Right cardiac atrium (tissue), 5 donors: Measurements from ENCODE around the gene ZNF148. TPM values are rescaled to one million over a fixed set of nuclear protein-coding genes. Genes with fewer than 3 reads are reported as not detected.
A peak's percentile ranks its signal among the peaks of the same experiment; 100 is the strongest.

ENCODE experiments used
- ATAC-seq, 2 donors: fragments of 200-7000 bp; cut with Tn5 transposase; one replicate each; pipeline versions ENCODE4 v1.8.0 to v1.9.1; 2020; ENCODE audit warnings: moderate library complexity in 2 of 2, mild to moderate bottlenecking in 1 of 2
- DNase-seq, 3 donors: peaks; one replicate each; pipeline ENCODE4 v3.0.0-alpha.2; 2020
- H3K27ac ChIP-seq: one replicate; pipeline ENCODE4 v1.5.1; 2013; ENCODE audit warnings: mild to moderate bottlenecking, low read length, control low read depth, moderate library complexity
- H3K27me3 ChIP-seq: one replicate; pipeline ENCODE4 v1.6.1; 2013; ENCODE audit not compliant: control insufficient read depth, insufficient read depth
- H3K4me1 ChIP-seq: one replicate; pipeline ENCODE4 v1.6.1; 2013; ENCODE audit warnings: low read length; ENCODE audit not compliant: control insufficient read depth, insufficient read depth
- H3K4me3 ChIP-seq: one replicate; pipeline ENCODE4 v1.5.1; 2013; ENCODE audit warnings: low read length, control low read depth
- H3K9me3 ChIP-seq: one replicate; pipeline ENCODE4 v1.6.1; 2013; ENCODE audit warnings: low read length; ENCODE audit not compliant: control insufficient read depth
- WGBS: extraction: QIAGEN DNeasy Blood & Tissue Kit; methylation state at CpG from one replicate; pipeline ENCODE4 v1.1.7; 2013; 5-methylcytosine and 5-hydroxymethylcytosine counted together
- intact Hi-C, 4 donors: fragments of 100-400 bp; cut with DNase I; formaldehyde crosslinking; loops; one replicate each; pipeline versions ENCODE4 v1.11.0 to v1.14.0; 2022 to 2023
- polyA plus RNA-seq: library from polyadenylated mRNA; stranded (reverse); fragments of 200-250 nt; gene quantifications from one replicate; pipeline ENCODE4 v1.2.3, GENCODE V29; 2013
- total RNA-seq, 4 donors: library from RNA; stranded (reverse); fragmentation: NEBNext Ultra II Directional; extraction: Animal tissue kit (Norgen Biotek cat#: 25700); gene quantifications; one replicate each; pipeline ENCODE4 v1.2.1, GENCODE V29; 2021
- donor health status: healthy with polysubstance abuse.
- donor health status: DM: no; HTN: yes; CAD: no.
- donor health status: DM: no; HTN: no; CAD: no.
- donor health status: DM: no; HTN: yes; CAD: no; lungs with severe emphysema.
- donor health status: DM: yes; HTN: yes; CAD: no.

Gene ZNF148
- total and polyA plus RNA-seq, 5 donors = 5.3 to 51.6 (median 45.7) TPM

GRCh38 chr3:125331243-125331642 lies 43.9 kb downstream of the ZNF148 start:
- peaks cover 4% of the 10 kb centered on the region for H3K4me1 ChIP-seq
- ATAC-seq (no peak), DNase-seq (no peak)
- H3K27me3 ChIP-seq = no peaks in the 10 kb centered on the region
- intact Hi-C loops = no loop called here
- H3K27ac ChIP-seq = no peak overlapping the region
- no peaks in the 10 kb centered on the region for H3K9me3 ChIP-seq
- H3K4me3 ChIP-seq = no peak overlapping the region

DNA sequence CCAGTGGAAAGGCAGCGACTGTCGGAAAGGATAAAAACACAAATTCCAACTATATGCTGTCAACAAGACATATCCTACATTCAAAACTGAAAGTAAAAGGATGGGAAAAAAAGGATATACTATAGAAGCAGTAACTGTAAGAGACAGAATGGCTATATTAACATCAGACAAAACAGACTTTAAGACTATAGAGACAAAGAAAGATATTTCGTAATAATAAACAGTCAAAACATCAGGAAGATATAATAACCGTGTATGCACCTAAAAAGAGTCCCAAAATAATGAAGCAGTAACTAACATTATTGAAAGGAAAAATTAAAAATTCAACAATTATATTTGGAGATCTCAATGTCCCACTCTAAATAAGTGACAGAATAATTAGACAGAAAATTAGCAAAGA lies 48.2 kb downstream of the ZNF148 start:
- ATAC-seq (no peak), DNase-seq (no peak)
- Histone ChIP-seq H3K4me3 (no peak overlapping the region), H3K4me1 (no peaks in the 10 kb centered on the region), H3K27ac (no peak overlapping the region), H3K27me3 (no peaks in the 10 kb centered on the region), H3K9me3 (no peaks in the 10 kb centered on the region)
- 74% methylated on average over 4 of the region's 4 CpGs for WGBS
- intact Hi-C loops = no loop called here

- Histone ChIP-seq H3K27me3 (no peaks in the 10 kb centered on the region), H3K27ac (no peak overlapping the region), H3K4me1 (no peaks in the 10 kb centered on the region), H3K9me3 (no peaks in the 10 kb centered on the region), H3K4me3 (no peak overlapping the region)
- ATAC-seq (no peak), DNase-seq (no peak)
- intact Hi-C loops = no loop called here
Observed at GRCh38 chr3:125325746-125326145, 49.4 kb downstream of the ZNF148 start.

DNA sequence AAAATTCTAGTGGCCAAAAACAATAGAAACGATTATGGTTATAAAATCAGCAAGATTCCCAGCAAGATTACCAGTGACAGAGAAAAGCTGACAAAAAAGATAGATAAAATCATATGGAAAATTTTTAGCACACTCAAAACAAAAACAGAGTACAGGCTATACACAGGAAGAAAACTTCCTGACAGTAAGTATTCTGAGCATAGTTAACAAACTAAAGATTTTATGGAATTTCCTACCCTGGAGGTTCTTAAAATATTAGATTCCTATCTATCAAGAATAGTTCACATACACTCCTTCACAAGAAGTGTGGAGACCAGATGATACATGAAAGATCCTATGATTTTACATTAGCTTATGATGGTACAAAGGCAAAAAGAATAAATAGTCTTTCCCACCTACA lies 50.8 kb downstream of the ZNF148 start:
- WGBS = 62% methylated on average over 1 of the region's 1 CpG
- H3K4me3 ChIP-seq = no peak overlapping the region
- ATAC-seq (no peak), DNase-seq (no peak)
- intact Hi-C loops = no loop called here
- no peak overlapping the region for H3K27ac ChIP-seq
- no peaks in the 10 kb centered on the region for H3K4me1 ChIP-seq
- no peaks in the 10 kb centered on the region for H3K9me3 ChIP-seq
- H3K27me3 ChIP-seq = no peaks in the 10 kb centered on the region

DNA sequence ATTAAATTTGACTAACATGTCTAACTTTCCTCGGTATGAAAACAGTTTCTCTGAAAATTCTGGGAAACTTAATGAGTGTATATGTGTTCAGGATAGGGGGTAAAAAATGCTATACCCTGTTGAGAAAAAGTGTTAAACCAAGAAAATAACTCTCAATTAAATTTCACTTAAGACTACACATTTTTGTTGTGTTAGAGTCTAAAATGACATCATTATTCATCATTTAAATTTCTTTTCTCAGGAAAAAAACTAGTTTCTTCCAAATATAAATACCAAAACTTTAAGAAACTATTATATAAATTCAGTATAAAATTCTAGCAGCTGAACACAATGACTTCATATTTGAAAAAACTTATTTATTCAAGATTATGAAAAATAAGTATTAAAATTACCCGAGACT lies 52.2 kb downstream of the ZNF148 start:
- 96% methylated on average over 2 of the region's 2 CpGs for WGBS
- Histone ChIP-seq H3K27me3 (no peaks in the 10 kb centered on the region), H3K4me3 (no peak overlapping the region), H3K9me3 (no peaks in the 10 kb centered on the region), H3K27ac (no peak overlapping the region), H3K4me1 (no peaks in the 10 kb centered on the region)
- intact Hi-C loops = no loop called here
- no peak for DNase-seq
- ATAC-seq = no peak

DNA sequence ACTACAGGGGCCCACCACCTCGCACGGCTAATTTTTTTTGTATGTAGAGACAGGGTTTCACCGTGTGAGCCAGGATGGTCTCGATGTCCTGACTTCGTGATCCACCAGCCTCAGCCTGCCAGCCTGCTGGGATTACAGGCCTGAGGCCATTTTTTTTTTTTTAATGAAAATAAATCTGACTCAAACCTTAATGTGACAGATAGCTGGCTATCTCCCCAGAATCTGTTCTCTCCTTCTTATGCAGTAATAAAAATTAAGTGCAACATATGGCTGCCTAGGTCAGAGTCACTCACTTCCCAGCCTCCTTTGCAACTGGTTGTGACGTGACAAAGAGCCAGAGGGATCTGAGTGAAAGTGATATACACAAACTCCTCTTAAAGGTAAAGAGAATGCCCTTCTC lies 53.0 kb downstream of the ZNF148 start:
- no peaks in the 10 kb centered on the region for H3K9me3 ChIP-seq
- DNase-seq = peak in 1 of 3 donors; percentile 13
- no peak for ATAC-seq
- H3K27me3 ChIP-seq = no peaks in the 10 kb centered on the region
- intact Hi-C loops = no loop called here
- no peak overlapping the region for H3K4me3 ChIP-seq
- WGBS = 89% methylated on average over 6 of the region's 6 CpGs
- no peaks in the 10 kb centered on the region for H3K4me1 ChIP-seq
- H3K27ac ChIP-seq = no peak overlapping the region

DNA sequence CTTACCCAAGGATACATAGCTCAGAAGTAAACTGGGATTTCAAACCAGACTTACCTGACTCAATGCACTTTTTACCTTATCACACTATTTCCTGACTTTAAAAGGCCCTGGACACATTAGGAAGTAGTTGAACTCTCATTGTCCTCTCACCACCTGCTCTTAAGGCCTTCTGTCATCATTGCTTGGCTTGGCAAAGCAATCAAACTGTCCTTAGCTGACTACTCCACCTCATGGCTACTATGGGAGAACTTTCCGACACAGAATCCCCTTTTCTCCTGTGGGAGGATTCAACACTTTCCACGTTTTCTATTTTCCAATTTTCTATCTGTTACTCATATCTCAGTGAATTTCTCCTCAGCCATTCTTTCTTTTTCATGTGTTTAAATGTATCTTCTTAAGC lies 55.4 kb downstream of the ZNF148 start:
- WGBS = 94% methylated on average over 2 of the region's 2 CpGs

DNA sequence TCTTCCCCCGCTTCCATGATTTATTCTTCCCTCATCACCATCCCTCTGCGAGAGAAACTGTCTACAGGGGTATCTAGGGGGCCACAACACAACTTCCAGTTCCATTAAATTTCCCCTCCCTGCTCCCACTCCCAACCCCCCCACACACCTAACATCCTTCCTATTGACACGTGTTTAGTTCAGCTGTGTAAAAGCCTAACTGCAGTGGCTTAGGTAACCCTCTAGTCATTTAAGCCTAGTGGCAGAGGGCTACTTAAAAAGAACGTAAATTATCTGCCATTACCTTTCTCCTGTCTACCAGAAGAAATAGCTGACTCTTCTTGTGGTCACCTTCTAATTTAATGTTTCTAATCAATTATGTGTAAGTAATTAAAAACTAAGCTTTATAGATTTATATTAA lies 56.3 kb downstream of the ZNF148 start:
- Histone ChIP-seq H3K4me1 (no peaks in the 10 kb centered on the region), H3K27me3 (no peaks in the 10 kb centered on the region), H3K9me3 (no peaks in the 10 kb centered on the region), H3K27ac (no peak overlapping the region), H3K4me3 (no peak overlapping the region)
- ATAC-seq (no peak), DNase-seq (no peak)
- 87% methylated on average over 4 of the region's 4 CpGs for WGBS
- intact Hi-C loops = no loop called here

More for the DNA sequence above, 55.4 kb downstream of the ZNF148 start:
- intact Hi-C loops = no loop called here
- Histone ChIP-seq H3K27me3 (no peaks in the 10 kb centered on the region), H3K4me1 (no peaks in the 10 kb centered on the region), H3K9me3 (no peaks in the 10 kb centered on the region), H3K4me3 (no peak overlapping the region), H3K27ac (no peak overlapping the region)
- ATAC-seq (no peak), DNase-seq (no peak)

GRCh38 chr3:125318167-125318865 lies 56.8 kb downstream of the ZNF148 start:
- Histone ChIP-seq H3K27ac (no peak overlapping the region), H3K9me3 (no peaks in the 10 kb centered on the region), H3K4me3 (no peak overlapping the region), H3K4me1 (no peaks in the 10 kb centered on the region), H3K27me3 (no peaks in the 10 kb centered on the region)
- ATAC-seq (no peak), DNase-seq (no peak)
- 89% methylated on average over 4 of the region's 4 CpGs for WGBS
- intact Hi-C loops = no loop called here

DNA sequence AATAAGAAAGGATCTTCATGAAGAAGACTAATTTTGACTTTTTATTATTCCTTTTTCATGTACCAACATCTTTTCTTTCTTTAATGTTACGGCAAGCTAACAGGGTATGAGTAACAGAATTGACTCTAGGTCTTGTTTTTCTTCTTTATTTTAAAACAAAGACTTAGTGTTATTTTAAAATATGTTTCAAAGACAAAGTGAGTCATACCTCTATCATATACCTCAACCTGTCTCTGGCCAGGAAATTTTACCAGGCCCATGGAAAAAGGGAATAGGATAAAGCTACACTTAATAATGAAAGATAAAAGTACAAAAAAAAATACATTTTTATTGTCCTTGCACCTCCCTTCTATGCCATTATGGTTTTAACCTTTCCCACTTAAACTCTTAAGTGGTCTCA lies 57.4 kb downstream of the ZNF148 start:
- Histone ChIP-seq H3K9me3 (no peaks in the 10 kb centered on the region), H3K4me1 (no peaks in the 10 kb centered on the region), H3K27me3 (no peaks in the 10 kb centered on the region), H3K27ac (no peak overlapping the region), H3K4me3 (no peak overlapping the region)
- ATAC-seq = no peak
- intact Hi-C loops = no loop called here
- WGBS = 100% methylated on average over 1 of the region's 1 CpG
- no peak for DNase-seq

DNA sequence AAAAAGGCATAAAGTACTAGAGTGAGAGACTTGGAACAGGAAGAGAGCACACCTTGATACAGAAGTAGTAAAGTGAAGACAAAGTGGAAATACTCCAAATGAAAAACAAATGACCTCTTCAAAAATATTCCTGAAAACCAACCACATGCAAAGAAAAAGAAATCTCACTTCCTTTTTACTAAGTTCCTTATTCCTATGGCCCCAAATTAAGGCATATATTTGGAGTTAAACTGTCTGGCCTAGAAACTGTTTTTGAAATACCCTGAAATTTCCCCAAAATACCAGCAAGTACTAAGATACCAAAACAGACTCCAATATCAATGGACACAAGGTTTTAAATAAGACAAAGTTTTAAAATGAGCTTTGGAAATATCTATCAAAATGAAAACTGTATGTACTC lies 58.2 kb downstream of the ZNF148 start:
- ATAC-seq (no peak), DNase-seq (no peak)
- Histone ChIP-seq H3K27ac (no peak overlapping the region), H3K27me3 (no peaks in the 10 kb centered on the region), H3K4me3 (no peak overlapping the region), H3K9me3 (no peaks in the 10 kb centered on the region), H3K4me1 (no peaks in the 10 kb centered on the region)
- intact Hi-C loops = no loop called here

DNA sequence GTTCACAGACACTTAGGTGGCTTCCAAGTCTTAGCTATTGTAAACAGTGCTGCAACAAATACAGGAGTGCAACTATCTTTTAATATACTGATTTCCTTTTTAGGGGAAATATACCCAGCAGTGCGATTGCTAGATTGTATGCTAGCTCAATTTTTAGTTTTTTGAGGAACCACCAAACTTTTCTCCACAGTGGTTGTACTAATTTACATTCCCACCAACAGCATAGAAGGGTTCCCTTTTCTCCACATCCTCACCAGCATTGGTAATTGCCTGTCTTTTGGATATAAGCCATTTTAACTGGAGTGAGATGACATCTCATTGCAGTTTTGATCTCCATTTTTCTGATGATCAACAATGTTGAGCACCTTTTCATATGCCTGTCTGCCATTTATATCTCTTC lies 58.9 kb downstream of the ZNF148 start:
- no peak overlapping the region for H3K27ac ChIP-seq
- H3K27me3 ChIP-seq = no peaks in the 10 kb centered on the region
- no peak for DNase-seq
- H3K4me3 ChIP-seq = no peak overlapping the region
- H3K9me3 ChIP-seq = no peaks in the 10 kb centered on the region
- no peak for ATAC-seq
- WGBS = 91% methylated on average over 1 of the region's 1 CpG
- no peaks in the 10 kb centered on the region for H3K4me1 ChIP-seq
- intact Hi-C loops = no loop called here
